NCI-H2196 treated with DMSO at 0.1 percent for 48 hours (cell line): ENCODE measurements around the gene DHTKD1.

ENCODE experiments used
- DNase-seq: peaks from one replicate; lab custom pipeline; 2025; ENCODE audit not compliant: unreplicated experiment; lab: John Stamatoyannopoulos, UW

The DHTKD1 gene, protein sequence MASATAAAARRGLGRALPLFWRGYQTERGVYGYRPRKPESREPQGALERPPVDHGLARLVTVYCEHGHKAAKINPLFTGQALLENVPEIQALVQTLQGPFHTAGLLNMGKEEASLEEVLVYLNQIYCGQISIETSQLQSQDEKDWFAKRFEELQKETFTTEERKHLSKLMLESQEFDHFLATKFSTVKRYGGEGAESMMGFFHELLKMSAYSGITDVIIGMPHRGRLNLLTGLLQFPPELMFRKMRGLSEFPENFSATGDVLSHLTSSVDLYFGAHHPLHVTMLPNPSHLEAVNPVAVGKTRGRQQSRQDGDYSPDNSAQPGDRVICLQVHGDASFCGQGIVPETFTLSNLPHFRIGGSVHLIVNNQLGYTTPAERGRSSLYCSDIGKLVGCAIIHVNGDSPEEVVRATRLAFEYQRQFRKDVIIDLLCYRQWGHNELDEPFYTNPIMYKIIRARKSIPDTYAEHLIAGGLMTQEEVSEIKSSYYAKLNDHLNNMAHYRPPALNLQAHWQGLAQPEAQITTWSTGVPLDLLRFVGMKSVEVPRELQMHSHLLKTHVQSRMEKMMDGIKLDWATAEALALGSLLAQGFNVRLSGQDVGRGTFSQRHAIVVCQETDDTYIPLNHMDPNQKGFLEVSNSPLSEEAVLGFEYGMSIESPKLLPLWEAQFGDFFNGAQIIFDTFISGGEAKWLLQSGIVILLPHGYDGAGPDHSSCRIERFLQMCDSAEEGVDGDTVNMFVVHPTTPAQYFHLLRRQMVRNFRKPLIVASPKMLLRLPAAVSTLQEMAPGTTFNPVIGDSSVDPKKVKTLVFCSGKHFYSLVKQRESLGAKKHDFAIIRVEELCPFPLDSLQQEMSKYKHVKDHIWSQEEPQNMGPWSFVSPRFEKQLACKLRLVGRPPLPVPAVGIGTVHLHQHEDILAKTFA

GRCh38 chr10:12068449-12069269 is at the start of gene DHTKD1:
DHTKD1 (plus strand) TSS chr10:12068954; CDS start chr10:12069034, 80 bp downstream.
- DNase-seq, result peak; percentile 77

GRCh38 chr10:12019283-12019971 is 49.3 kb upstream of the DHTKD1 start:
- DNase-seq, result no peak

DNA sequence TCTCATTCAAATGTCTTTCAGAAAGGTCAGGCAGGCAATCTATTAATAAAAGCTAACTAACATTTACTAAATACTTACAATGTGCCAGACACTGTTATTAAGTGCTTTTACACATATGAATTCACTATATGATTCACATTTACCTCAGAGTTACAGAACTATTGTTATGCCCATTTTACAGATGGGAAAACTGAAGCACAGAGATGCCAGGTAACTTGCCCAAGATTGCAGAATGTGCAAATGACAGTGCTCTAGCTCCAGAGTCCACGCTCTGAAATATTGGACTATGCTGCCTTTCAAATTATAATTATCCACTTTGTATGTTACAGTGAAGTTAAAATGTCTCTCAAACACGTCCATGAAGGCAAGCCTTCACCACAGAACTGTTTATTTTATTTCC is 48.2 kb upstream of the DHTKD1 start:
- no peak for DNase-seq

- DNase-seq, result no peak
Observed at GRCh38 chr10:12022580-12023257, 46.0 kb upstream of the DHTKD1 start.

- DNase-seq, result no peak
Observed at GRCh38 chr10:12025591-12025990, 43.2 kb upstream of the DHTKD1 start.

DNA sequence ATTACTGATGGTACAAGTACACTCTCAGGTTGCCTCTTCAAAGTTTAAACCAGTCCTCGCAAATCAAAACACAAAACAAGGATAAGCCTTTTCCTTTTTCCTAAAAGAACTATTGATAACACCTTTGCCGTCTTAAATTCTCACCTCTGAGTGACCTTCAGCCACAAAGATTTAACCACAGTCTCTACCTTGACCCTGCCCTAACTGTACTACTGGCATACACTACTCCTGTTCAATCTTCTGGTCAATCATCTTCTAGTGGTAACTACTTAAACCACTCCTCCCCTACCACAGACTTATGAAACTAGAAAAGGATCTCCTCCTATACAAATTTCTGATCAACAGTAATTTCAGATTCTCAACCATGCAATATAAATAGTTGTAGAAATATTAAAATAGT is 41.2 kb upstream of the DHTKD1 start:
- DNase-seq, result no peak

DNA sequence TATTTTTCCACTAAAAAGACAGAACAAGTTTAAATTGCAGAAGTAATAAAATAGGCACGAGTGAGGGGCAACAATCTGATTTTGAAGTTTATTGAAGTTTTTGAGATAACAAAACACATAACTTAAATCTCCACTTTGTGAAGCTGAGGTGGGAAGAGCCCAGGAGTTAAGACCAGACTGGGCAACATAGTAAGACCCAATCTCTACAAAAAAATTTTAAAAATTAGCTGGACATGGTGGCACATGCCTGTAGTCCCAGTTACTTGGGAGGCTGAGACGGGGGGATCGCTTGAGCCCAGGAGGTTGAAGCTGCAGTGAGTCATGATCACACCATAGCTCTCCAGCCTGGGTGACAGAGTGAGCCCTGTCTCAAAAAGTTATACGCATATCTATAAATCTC is 37.4 kb upstream of the DHTKD1 start:
- no peak for DNase-seq

DNA sequence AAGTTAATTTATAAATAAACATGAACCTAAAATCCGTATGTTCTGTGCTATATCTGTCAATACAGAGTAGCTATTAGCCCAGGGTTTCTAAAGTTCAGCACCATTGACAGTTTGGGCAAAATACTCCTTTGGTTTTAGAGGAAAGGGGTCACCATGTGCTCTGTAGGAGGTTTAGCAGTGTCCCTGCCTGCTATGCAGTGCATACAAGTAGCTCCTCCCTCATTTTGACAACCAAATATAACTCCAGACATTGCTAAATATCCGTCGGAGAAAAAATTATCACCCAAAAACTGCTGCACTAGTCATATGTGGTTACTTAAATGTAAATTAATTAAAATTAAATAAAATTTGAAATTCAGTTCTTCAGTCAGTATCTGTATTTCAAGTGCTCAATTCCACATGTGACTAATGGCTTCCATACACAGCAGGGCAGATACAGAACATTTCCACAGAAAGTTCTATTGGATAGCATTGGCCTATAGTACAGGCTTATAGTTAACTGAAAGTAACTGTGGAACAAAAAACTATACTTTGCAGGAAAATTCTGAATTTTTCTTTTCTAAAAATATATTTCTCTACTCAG is 32.6 kb upstream of the DHTKD1 start:
- no peak for DNase-seq

DNA sequence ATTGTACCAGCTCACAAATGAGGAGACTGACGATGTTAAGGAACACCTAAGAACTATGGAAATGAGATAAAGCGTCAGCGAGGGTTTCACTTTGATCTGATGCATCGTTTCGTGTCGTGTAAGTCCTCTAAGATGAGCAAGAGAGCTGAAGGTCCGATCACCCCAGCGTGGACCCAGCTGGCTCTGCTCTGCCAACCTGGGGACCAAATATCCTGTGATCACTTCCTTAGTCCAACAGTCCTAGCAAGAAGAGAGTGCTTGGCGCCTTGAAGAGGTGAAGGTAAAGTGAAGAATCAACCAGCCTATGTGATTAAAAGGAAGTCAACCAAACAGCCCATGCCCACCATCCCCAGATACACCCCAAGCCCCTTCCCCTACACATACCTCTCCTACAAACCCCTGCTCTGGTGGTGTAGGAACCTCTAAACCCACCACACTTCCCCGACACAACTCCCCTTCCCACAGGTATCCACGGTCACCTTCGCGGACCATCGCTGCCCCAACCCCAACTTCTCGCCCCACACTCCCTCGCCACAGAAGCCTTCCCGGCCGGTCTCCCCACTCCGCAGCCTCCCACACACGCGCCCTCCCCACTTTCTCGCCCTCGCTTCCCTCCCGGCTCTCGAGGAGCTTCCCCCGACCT is 26.9 kb upstream of the DHTKD1 start:
- DNase-seq, result no peak

GRCh38 chr10:12042409-12042796 is 26.4 kb upstream of the DHTKD1 start:
- DNase-seq, result no peak

- peak; percentile 82 for DNase-seq
Observed at GRCh38 chr10:12042797-12043651, 25.7 kb upstream of the DHTKD1 start, which contains the start of gene UPF2. UPF2 (minus strand) TSS chr10:12042809; CDS start chr10:12035423, 7,386 bp downstream.

DNA sequence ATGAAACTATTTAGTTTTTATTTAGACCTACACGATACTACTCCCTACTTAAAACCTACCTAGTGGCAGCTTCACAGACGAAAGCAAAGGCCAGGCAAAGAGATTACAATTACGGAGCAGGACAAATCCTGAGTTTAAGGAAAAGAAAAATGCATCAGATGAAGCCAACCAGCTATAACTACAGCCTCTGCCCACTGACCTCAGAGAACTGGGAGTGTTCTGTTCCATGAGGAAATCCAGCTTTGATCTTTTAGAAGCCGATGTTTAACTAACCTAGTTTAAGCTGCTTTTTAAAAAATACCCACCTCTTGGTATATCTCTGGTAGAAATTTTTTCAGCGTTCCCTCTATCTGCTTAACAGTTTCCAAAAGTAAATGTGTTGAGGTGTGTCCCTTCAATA is 23.2 kb upstream of the DHTKD1 start:
- DNase-seq, result no peak

DNA sequence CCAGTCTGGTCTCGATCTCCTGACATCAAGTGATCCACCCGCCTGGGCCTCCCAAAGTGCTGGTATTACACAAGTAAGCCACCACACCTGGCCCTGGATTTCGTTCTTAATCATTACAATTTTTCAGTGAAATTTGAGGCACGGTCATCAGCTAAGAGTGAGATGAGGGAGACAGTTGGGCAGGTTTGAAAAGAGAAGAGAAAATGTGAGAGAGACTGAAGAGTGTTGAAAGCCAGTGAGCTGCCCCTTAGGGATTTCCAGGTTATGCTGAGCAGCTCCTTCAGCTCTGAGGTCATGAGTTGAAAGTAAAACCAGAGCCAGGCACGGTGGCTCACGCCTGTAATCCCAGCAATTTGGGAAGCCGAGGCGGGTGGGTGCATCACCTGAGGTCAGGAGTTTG is 20.2 kb upstream of the DHTKD1 start:
- no peak for DNase-seq

- no peak for DNase-seq
Observed at GRCh38 chr10:12050528-12050927, 18.2 kb upstream of the DHTKD1 start.

DNA sequence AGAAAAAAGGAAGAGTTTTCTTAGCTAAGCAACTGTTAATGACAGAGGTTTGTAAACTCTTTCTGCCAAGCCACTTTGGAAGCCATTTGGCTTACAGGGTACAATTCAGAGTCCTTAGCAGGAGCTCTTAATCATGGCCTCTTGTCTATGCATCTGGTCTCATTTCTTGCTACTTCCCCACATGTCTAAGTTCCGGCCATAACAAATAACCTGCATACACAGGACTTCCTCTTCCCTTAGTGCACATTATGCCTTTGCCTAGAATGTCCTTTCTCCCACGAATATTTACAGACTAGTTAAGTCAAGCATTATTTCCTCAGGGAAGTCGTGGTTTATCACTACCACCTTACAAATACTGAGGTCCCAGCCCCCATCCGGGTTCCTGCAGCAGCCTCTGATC is 17.5 kb upstream of the DHTKD1 start:
- DNase-seq, result no peak

DNA sequence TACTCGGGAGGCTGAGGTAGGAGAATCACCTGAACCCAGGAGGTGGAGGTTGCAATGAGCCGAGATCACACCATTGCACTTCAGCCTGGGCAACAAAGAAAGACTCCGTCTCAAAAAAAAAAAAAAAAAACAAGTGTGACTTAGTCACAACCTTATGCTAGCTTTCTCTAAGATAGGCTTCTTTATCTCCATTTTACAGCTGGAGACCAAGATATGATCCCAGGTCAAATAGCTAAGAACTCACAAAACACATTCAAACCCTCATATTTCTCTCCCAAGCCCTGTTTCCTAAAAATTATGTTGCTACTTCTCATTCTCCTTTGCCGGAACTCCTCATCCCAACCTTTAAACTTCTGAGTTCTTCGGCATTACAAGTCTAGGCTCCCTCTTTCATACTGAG is 13.0 kb upstream of the DHTKD1 start:
- DNase-seq, result no peak

- DNase-seq, result no peak
Observed at GRCh38 chr10:12056748-12057147, 12.0 kb upstream of the DHTKD1 start.

DNA sequence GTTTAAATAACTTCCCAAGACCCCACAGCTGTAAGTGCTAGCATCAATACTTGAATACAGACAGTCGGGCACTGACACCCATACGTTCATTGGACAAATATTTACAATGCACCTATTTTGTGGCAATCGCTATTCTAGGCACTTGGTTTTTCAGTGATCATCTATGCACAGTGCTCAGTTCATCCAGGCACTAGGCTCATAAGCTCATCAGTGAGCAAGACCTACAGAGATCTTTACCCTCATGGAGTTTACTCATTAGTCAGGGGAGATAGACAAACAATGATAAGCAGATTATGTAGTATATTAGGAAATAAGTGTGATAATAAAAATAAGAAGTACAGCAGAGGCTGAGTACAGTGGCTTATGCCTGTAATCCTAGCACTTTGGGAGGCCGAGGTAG is 7.6 kb upstream of the DHTKD1 start:
- DNase-seq, result no peak
